GM12801 (cell line): Measurements from ENCODE around the gene POU6F2.

ENCODE experiments used
- TF ChIP-seq, protein P1 (sequence below): IDR thresholded peaks from one replicate; pipeline ENCODE4 v1.5.1; 2011; ENCODE audit warnings: control low read depth; ENCODE audit not compliant: insufficient read length; ENCODE audit errors: extremely low read depth

The POU6F2 gene

DNA sequence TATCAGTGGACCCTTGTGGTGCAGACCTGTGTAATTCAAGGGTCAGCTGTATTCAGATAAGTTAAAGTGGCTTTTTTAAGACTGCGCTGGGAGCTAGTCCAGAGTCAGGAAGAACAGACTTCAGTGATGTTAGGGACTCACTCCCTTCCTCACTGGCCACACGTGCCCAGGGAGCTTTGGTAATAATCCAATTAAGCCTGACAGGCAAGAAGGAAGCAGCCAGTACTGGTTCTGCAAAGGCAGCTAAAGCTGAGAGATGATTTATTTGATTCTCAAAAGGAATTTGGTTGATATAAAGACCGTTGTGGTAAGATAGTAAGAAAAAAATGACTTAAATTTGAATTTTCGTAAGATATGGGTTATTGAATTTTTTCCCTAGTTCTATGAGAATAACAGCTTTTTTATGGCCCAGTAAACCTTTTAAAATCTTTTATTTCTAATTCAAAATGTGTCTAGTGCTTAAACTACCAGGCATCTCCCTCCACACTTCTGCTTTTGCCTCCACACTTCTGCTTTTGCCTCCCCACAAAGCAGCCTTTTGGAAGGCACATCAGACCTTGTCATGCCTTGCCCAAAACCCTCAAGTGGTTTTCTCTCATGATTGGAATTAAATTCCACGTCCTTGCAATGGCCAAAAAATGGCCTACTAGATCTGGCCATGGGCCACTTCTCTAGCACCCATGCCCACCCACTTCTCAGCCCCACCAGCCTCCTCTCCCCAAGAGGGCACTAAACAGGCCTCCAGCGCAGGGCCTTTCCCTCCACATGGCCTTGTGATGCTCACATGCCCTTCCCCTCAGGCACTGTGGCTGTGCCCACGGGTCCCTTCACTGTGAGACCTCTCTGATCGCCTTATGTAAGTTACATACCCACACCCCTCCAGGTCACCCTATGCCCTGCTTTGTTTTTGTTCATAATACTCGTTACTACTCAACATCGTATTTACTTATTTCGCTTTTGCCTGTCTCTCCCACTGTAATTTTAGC is 92.5 kb downstream of the POU6F2 start:
- TF ChIP-seq, protein P1, sequence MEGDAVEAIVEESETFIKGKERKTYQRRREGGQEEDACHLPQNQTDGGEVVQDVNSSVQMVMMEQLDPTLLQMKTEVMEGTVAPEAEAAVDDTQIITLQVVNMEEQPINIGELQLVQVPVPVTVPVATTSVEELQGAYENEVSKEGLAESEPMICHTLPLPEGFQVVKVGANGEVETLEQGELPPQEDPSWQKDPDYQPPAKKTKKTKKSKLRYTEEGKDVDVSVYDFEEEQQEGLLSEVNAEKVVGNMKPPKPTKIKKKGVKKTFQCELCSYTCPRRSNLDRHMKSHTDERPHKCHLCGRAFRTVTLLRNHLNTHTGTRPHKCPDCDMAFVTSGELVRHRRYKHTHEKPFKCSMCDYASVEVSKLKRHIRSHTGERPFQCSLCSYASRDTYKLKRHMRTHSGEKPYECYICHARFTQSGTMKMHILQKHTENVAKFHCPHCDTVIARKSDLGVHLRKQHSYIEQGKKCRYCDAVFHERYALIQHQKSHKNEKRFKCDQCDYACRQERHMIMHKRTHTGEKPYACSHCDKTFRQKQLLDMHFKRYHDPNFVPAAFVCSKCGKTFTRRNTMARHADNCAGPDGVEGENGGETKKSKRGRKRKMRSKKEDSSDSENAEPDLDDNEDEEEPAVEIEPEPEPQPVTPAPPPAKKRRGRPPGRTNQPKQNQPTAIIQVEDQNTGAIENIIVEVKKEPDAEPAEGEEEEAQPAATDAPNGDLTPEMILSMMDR, result no peak

DNA sequence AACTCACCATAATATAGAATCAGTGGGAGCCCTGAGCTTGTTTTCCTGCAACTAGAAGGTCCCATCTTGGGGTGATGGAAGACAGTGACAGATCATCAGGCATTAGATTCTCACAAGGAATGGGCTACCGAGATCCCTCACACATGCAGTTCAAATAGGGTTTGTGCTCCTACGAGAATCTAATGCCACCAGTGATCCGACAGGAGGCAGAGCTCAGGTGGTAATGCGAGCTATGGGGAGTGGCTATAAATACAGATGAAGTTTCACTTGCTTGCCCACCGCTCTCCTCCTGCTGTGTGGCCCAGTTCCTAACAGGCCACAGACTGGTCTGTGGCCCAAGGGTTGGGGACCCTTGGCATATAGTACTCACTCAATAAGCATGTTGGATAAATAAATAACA is 93.4 kb downstream of the POU6F2 start:
- TF ChIP-seq, protein P1, result no peak

DNA sequence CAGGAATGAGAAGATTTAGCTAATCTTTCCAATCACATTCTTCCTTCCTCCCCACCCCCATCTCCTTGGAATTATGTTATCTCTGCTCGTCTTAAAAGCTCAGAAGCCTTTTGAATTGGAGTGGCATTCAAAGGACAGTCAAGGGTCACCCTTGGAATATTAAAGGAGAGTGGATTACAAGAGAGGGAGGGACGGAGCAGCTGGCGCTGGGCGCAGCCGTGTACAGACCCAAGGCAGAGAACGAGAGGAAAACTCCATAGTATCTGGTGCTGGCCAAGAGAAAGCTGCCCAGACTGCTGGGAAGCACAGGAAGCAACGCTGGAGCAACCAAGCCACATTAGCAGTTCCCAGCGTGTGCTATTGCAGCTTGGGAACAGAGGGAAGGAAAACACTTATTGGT is 95.7 kb downstream of the POU6F2 start:
- TF ChIP-seq, protein P1, result no peak

DNA sequence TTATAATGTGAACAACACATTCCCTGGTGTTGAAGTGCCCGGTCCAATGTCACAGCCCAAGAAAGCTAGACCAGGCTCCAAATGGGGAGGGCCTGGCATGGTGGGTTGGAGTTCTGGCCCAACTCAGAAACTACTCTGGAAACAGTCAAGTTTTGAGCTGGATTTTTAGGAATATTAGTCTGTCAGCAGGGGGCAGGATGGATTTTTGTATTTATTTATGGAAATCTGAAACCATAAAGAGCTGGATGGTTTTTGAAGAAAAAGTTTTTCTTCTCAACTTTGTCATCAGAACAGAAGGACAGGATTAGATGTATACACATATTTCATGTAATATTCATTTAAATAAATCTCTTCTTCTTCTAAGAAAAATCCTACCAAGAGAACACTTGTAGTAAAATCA is 97.5 kb downstream of the POU6F2 start:
- TF ChIP-seq, protein P1, result no peak

DNA sequence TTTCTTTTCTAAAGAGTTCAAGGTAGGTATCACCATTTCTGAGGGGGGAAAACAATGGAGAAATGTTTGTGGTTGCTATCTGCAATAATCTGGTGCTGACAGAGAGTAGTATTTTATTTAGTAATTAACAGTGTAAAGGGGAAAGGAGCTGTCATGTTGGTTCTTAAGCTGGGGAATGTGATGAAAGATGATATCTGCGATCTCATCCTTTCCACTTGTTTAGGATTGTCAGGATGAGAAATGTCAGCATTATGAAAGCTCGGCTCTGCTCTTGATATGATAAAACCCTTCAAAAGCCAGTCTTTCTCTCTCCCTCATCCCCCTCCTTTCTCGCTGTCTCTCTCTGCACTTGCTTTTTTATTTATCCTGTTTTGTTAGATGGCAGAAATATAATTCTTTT is 106.1 kb downstream of the POU6F2 start:
- TF ChIP-seq, protein P1, result no peak

DNA sequence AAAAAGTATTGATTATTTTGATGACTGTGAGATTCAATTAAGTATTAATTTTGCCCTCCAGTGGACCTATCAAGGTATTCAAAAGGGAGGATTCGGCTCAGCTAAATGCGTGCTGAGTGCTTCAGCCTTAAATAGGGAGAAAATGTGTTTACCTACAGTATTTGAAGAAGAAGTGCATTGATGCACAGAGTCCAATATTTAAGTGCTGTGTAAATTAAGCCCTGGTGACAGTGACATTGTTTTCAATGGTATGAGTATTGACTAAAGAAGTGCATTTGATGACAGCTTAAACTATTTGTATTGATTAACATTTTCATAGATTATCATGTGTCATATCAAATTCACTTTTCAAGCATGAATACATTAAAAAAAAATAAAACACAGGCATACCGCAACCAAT is 106.6 kb downstream of the POU6F2 start:
- TF ChIP-seq, protein P1, result no peak

DNA sequence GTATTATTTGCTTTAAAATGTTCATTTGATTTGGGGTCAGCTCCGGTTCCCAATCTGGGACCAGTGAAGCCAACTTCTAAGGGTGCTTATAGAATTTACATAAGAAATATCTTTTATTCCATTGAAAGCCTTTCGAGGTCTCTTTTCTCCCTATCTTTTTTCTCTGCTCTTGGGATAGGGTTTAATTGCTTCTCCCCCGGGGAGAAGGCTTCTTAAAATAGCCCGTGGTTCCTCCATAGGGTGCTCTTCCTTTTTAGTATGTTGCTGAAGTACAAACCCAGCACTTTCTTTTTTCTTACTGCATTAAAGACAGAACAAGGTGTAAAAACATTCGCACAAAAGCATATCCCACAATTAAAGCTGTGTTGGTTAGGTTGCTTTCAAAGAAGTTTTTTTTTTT is 107.5 kb downstream of the POU6F2 start:
- TF ChIP-seq, protein P1, result no peak
